ENCODE measurements around the gene CDK11B. TPM values are rescaled to one million over a fixed set of nuclear protein-coding genes. Genes with fewer than 3 reads are reported as not detected.

CDK11B gene
- total and polyA plus RNA-seq, 2 donors (not counting 1 experiment from before 2014, with no cell fraction given), result 14.1 to 36.3 TPM

DNA sequence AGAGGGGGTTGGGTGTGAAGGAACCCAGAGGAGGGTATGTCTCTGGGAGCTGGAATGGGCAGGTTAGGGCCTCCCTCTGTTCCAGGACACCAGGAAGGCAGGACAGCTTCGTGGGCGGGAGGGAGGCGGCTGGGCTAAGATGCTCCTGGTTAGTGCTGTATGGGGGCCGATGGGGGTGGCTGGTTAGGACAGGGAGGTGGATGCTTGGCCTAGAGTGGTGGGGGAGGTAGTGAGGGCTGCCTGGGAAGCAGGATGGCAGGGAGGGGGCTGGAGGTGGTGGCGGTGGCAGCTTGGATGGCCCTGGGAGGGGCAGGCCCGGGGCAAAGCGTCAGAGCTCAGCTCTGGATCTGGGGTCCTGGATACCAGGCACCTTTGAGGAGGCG lies 33.0 kb downstream of the CDK11B start:
- Histone ChIP-seq H3K4me2 (replicated peaks; ENCODE audit: low read depth, low read length, poor library complexity, severe bottlenecking) (no peak overlapping the region), H3K27ac (ENCODE audit: low read length in 2 of 2) (no peak overlapping the region), H2AFZ (ENCODE audit: insufficient read depth, low read depth, low read length, poor library complexity, severe bottlenecking) (no peak overlapping the region), H3K36me3 (replicated peaks in 1 of 2; ENCODE audit: control extremely low read depth in 1 of 2, control insufficient read depth in 1 of 2, extremely low read depth in 1 of 2, insufficient read depth in 2 of 2, low read length in 1 of 2) (no peaks in the 10 kb centered on the region), H3K9ac (ENCODE audit: low read length) (no peak overlapping the region), H3K27me3 (replicated peaks in 1 of 4; ENCODE audit: control extremely low read depth in 1 of 4, control insufficient read depth in 3 of 4, insufficient read depth in 4 of 4, low read length in 3 of 4) (no peaks in the 10 kb centered on the region), H3K4me3 (ENCODE audit: control extremely low read depth in 1 of 5, extremely low read depth in 1 of 5, insufficient read depth in 1 of 5, low read depth in 2 of 5, low read length in 4 of 5) (no peak overlapping the region), H3K79me2 (ENCODE audit: control insufficient read depth, insufficient read depth, low read length) (no peaks in the 10 kb centered on the region), H3K9me3 (ENCODE audit: control extremely low read depth in 1 of 3, control insufficient read depth in 2 of 3, insufficient read depth in 1 of 3, low read length in 2 of 3) (no peaks in the 10 kb centered on the region), H3K4me1 (ENCODE audit: control insufficient read depth in 2 of 2, insufficient read depth in 2 of 2, low read length in 2 of 2) (peaks cover 4 to 12% of the 10 kb centered on the region in 2 donors), H4K20me1 (ENCODE audit: control insufficient read depth, insufficient read depth, low read length, poor library complexity, severe bottlenecking) (peaks cover 5% of the 10 kb centered on the region)
- ATAC-seq (ENCODE audit: low read depth) (no peak), DNase-seq (no peak)
- Mint-ChIP-seq H3K9me3 (ENCODE audit: insufficient read depth) (no peaks in the 10 kb centered on the region), H3K27ac (no peak overlapping the region), H3K27me3 (peaks cover 3% of the 10 kb centered on the region), H3K4me3 (no peak overlapping the region), H3K4me1 (peaks cover 4% of the 10 kb centered on the region)
- CTCF ChIA-PET, result interaction anchor here (0.6 kb wide), 1 partner anchor 55 kb away, joined by 3 read pairs; no protein-coding TSS in a partner anchor
- POLR2A ChIA-PET, result no interaction called here
- intact Hi-C loops (cut with micrococcal nuclease), result no loop called here
- 93% methylated on average over 8 of the region's 8 CpGs for WGBS (ENCODE audit: insufficient coverage)
- TF ChIP-seq, protein P1, sequence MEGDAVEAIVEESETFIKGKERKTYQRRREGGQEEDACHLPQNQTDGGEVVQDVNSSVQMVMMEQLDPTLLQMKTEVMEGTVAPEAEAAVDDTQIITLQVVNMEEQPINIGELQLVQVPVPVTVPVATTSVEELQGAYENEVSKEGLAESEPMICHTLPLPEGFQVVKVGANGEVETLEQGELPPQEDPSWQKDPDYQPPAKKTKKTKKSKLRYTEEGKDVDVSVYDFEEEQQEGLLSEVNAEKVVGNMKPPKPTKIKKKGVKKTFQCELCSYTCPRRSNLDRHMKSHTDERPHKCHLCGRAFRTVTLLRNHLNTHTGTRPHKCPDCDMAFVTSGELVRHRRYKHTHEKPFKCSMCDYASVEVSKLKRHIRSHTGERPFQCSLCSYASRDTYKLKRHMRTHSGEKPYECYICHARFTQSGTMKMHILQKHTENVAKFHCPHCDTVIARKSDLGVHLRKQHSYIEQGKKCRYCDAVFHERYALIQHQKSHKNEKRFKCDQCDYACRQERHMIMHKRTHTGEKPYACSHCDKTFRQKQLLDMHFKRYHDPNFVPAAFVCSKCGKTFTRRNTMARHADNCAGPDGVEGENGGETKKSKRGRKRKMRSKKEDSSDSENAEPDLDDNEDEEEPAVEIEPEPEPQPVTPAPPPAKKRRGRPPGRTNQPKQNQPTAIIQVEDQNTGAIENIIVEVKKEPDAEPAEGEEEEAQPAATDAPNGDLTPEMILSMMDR (IDR thresholded peaks at IDR 0.05), result no peak
- TF ChIP-seq EZH2 (IDR thresholded peaks at IDR 0.05; ENCODE audit: borderline replicate concordance, insufficient read depth, low read depth, low read length, poor library complexity, severe bottlenecking), result no peak

DNA sequence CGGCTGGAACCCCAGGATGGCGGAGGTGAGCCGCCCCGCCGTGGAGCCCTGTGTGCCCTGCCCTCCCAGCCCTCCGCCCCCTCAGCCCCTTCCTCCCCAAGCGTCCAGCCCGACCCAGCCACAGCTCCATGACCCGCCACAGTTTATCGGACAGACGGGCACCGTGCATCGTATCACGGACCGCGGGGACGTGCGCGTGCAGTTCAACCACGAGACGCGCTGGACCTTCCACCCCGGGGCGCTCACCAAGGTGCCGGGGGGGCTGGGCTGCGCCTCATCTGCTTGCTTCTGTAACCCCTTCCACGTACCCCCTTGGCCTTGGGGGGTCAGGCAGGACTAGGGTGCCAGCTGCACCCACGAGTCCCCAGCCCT lies 33.4 kb downstream of the CDK11B start:
- no peak for DNase-seq
- Histone ChIP-seq H3K27ac (ENCODE audit: low read length in 2 of 2) (no peak overlapping the region), H3K4me2 (replicated peaks; ENCODE audit: low read depth, low read length, poor library complexity, severe bottlenecking) (no peak overlapping the region), H3K36me3 (replicated peaks in 1 of 2; ENCODE audit: control extremely low read depth in 1 of 2, control insufficient read depth in 1 of 2, extremely low read depth in 1 of 2, insufficient read depth in 2 of 2, low read length in 1 of 2) (no peaks in the 10 kb centered on the region), H3K4me3 (ENCODE audit: control extremely low read depth in 1 of 5, extremely low read depth in 1 of 5, insufficient read depth in 1 of 5, low read depth in 2 of 5, low read length in 4 of 5) (no peak overlapping the region), H3K4me1 (ENCODE audit: control insufficient read depth in 2 of 2, insufficient read depth in 2 of 2, low read length in 2 of 2) (peaks cover 0 to 8% of the 10 kb centered on the region in 2 donors), H3K9ac (ENCODE audit: low read length) (no peak overlapping the region), H3K9me3 (ENCODE audit: control extremely low read depth in 1 of 3, control insufficient read depth in 2 of 3, insufficient read depth in 1 of 3, low read length in 2 of 3) (no peaks in the 10 kb centered on the region), H3K27me3 (replicated peaks in 1 of 4; ENCODE audit: control extremely low read depth in 1 of 4, control insufficient read depth in 3 of 4, insufficient read depth in 4 of 4, low read length in 3 of 4) (no peaks in the 10 kb centered on the region), H4K20me1 (ENCODE audit: control insufficient read depth, insufficient read depth, low read length, poor library complexity, severe bottlenecking) (peaks cover 5% of the 10 kb centered on the region), H3K79me2 (ENCODE audit: control insufficient read depth, insufficient read depth, low read length) (no peaks in the 10 kb centered on the region), H2AFZ (ENCODE audit: insufficient read depth, low read depth, low read length, poor library complexity, severe bottlenecking) (no peak overlapping the region)
- Mint-ChIP-seq H3K27me3 (peaks cover 3% of the 10 kb centered on the region), H3K27ac (no peak overlapping the region), H3K4me3 (no peak overlapping the region), H3K4me1 (peaks cover 4% of the 10 kb centered on the region), H3K9me3 (ENCODE audit: insufficient read depth) (no peaks in the 10 kb centered on the region)
- intact Hi-C loops (cut with micrococcal nuclease), result no loop called here
- ATAC-seq (ENCODE audit: low read depth), result no peak
- 98% methylated on average over 25 of the region's 28 CpGs for WGBS (ENCODE audit: insufficient coverage)
- CTCF ChIA-PET, result interaction anchor here (0.6 kb wide), 1 partner anchor 56 kb away, joined by 3 read pairs; no protein-coding TSS in a partner anchor
- no peak for TF ChIP-seq EZH2 (IDR thresholded peaks at IDR 0.05; ENCODE audit: borderline replicate concordance, insufficient read depth, low read depth, low read length, poor library complexity, severe bottlenecking)
- TF ChIP-seq, protein P1 (IDR thresholded peaks at IDR 0.05), result no peak
- POLR2A ChIA-PET, result no interaction called here

All from B cell (primary cell).